PC-9 (cell line): ENCODE data around the gene SLC43A1. TPM values are rescaled to one million over a fixed set of nuclear protein-coding genes. Genes with fewer than 3 reads are reported as not detected.

Experiments used
- BruUV-seq: library from RNA; stranded (reverse); fragments of 400-500 nt; replicated peaks from 2 replicates; lab custom pipeline; 2021; lab: Mats Ljungman, UMichigan
- CTCF ChIA-PET: fragments of 300-600 bp; sonication (Branson Sonifier 250); formaldehyde crosslinking; loops from one replicate; lab custom pipeline; 2022; ENCODE audit warnings: antibody characterized with exemption; lab: Charles Lee
- POLR2A ChIA-PET: fragments of 300-600 bp; sonication (Branson Sonifier 250); formaldehyde crosslinking; loops from one replicate; lab custom pipeline; 2022; ENCODE audit warnings: antibody characterized with exemption; ENCODE audit not compliant: unreplicated experiment; lab: Charles Lee
- DNase-seq, 2 experiments: peaks; one replicate each; pipeline versions ENCODE4 v3.0.0 to v3.0.0-alpha.2; 2015 to 2022; ENCODE audit warnings: mixed read lengths in 1 of 2
- H2AFZ ChIP-seq: fragments of 200-600 bp; sonication (generic); 2 replicates; pipeline ENCODE4 v1.8.1; 2017; ENCODE audit warnings: antibody characterized with exemption
- H3F3A ChIP-seq: fragments of 200-600 bp; sonication (generic); 2 replicates; pipeline ENCODE4 v1.8.1; 2017; ENCODE audit warnings: antibody characterized with exemption, mild to moderate bottlenecking, low read depth; ENCODE audit not compliant: insufficient read depth
- H3K27ac ChIP-seq: fragments of 200-600 bp; sonication (generic); 2 replicates; pipeline ENCODE4 v1.6.1; 2016; ENCODE audit warnings: mixed run types
- H3K27me3 ChIP-seq: fragments of 200-600 bp; sonication (generic); 2 replicates; pipeline ENCODE4 v1.6.1; 2016; ENCODE audit warnings: low read depth, mixed run types; ENCODE audit not compliant: insufficient read depth
- H3K36me3 ChIP-seq: fragments of 200-600 bp; sonication (generic); 2 replicates; pipeline ENCODE4 v1.6.1; 2016; ENCODE audit warnings: low read depth, mixed run types
- H3K4me1 ChIP-seq: fragments of 200-600 bp; sonication (generic); replicated peaks from 2 replicates; pipeline ENCODE4 v1.6.1; 2016; ENCODE audit warnings: mixed run types; ENCODE audit not compliant: insufficient read depth
- H3K4me2 ChIP-seq: fragments of 200-600 bp; sonication (generic); 2 replicates; pipeline ENCODE4 v1.6.1; 2017; ENCODE audit warnings: mixed run types
- H3K4me3 ChIP-seq: fragments of 200-600 bp; sonication (generic); 2 replicates; pipeline ENCODE4 v1.6.1; 2016; ENCODE audit warnings: mixed run types
- H3K79me2 ChIP-seq: fragments of 200-600 bp; sonication (generic); 2 replicates; pipeline ENCODE4 v1.6.1; 2017; ENCODE audit warnings: low read depth, mixed run types
- H3K9me2 ChIP-seq: fragments of 200-600 bp; sonication (generic); 2 replicates; pipeline ENCODE4 v1.8.1; 2017; ENCODE audit warnings: mild to moderate bottlenecking; ENCODE audit not compliant: insufficient read depth
- H3K9me3 ChIP-seq: fragments of 200-600 bp; sonication (generic); 2 replicates; pipeline ENCODE4 v1.8.1; 2016; ENCODE audit warnings: low read depth; ENCODE audit not compliant: insufficient read depth
- H4K20me1 ChIP-seq: fragments of 200-600 bp; sonication (generic); 2 replicates; pipeline ENCODE4 v1.8.1; 2017; ENCODE audit not compliant: insufficient read depth
- EZH2 ChIP-seq: fragments of 200-600 bp; sonication (generic); IDR thresholded peaks from 2 replicates; pipeline ENCODE4 v1.8.0; 2017; ENCODE audit warnings: antibody characterized with exemption, low read depth
- intact Hi-C: fragments of 100-400 bp; cut with micrococcal nuclease; formaldehyde crosslinking; loops from one replicate; pipeline ENCODE4 v1.10.0; 2022; ENCODE audit not compliant: unreplicated experiment
- total RNA-seq: library from RNA; stranded (reverse); gene quantifications from 2 replicates; pipeline ENCODE4 v1.2.3, GENCODE V29; 2021
- TF ChIP-seq, protein P1 (sequence below): fragments of 200-600 bp; sonication (generic); conservative IDR thresholded peaks from 2 replicates; pipeline ENCODE4 v1.6.1; 2017; ENCODE audit warnings: mixed run types, antibody characterized with exemption, mild to moderate bottlenecking, moderate library complexity

SLC43A1 gene
- total RNA-seq, 1 experiment from 2014 or later, result 4.0 TPM

DNA sequence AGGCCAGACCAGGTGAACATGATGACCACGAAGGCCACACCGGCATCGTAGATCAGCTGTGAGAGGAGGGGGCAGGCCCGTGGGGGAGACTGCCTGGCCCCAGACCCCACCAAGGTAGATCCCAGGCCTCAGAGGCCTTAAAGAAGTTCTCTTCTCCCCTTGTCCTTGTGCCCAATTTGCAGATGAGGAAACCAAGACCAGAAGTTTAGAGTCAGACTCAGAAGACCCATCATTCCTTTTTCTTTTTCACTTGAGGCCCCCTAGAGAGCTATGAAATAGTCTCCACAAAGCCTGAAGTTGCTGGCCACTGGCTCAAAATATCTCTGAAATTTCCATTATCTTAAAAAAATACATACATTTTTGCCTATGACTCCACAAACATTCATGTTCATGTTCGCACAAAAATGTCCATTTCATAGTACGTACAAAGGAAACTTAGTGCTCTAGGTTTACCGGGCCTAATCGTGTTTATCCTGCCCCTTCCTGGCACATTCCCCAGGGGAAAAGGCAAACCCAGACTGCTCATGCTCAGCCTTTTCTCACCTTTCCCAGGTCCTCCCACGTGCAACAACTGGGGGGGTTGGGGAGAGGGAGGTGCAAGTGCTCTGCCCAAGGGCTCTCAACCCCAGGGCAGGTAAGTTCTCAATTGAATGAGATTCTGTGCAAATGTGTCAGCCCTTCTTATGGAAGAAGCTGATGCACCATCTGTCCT lies 19.2 kb downstream of the SLC43A1 start:
- Histone ChIP-seq H3K27ac (no peak overlapping the region), H2AFZ (no peak overlapping the region), H3K9me3 (no peaks in the 10 kb centered on the region), H3K4me3 (no peak overlapping the region), H3K9me2 (no peaks in the 10 kb centered on the region), H4K20me1 (no peaks in the 10 kb centered on the region), H3K4me2 (no peak overlapping the region), H3K36me3 (no peaks in the 10 kb centered on the region), H3K79me2 (no peaks in the 10 kb centered on the region), H3K4me1 (peaks cover 49% of the 10 kb centered on the region), H3K27me3 (no peaks in the 10 kb centered on the region), H3F3A (peaks cover 5% of the 10 kb centered on the region; the same call in 1 of the 2 replicates)
- ChIA-PET CTCF (no interaction called here), POLR2A (interaction anchor here (0.5 kb wide), 1 partner anchor 71 kb away, joined by 4 read pairs; the partner anchor contains the start of gene UBE2L6)
- no TSS peak for BruUV-seq
- no peak for TF ChIP-seq EZH2
- TF ChIP-seq, protein P1, sequence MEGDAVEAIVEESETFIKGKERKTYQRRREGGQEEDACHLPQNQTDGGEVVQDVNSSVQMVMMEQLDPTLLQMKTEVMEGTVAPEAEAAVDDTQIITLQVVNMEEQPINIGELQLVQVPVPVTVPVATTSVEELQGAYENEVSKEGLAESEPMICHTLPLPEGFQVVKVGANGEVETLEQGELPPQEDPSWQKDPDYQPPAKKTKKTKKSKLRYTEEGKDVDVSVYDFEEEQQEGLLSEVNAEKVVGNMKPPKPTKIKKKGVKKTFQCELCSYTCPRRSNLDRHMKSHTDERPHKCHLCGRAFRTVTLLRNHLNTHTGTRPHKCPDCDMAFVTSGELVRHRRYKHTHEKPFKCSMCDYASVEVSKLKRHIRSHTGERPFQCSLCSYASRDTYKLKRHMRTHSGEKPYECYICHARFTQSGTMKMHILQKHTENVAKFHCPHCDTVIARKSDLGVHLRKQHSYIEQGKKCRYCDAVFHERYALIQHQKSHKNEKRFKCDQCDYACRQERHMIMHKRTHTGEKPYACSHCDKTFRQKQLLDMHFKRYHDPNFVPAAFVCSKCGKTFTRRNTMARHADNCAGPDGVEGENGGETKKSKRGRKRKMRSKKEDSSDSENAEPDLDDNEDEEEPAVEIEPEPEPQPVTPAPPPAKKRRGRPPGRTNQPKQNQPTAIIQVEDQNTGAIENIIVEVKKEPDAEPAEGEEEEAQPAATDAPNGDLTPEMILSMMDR, result no peak
- intact Hi-C loops, result no loop called here
- no peak for DNase-seq

DNA sequence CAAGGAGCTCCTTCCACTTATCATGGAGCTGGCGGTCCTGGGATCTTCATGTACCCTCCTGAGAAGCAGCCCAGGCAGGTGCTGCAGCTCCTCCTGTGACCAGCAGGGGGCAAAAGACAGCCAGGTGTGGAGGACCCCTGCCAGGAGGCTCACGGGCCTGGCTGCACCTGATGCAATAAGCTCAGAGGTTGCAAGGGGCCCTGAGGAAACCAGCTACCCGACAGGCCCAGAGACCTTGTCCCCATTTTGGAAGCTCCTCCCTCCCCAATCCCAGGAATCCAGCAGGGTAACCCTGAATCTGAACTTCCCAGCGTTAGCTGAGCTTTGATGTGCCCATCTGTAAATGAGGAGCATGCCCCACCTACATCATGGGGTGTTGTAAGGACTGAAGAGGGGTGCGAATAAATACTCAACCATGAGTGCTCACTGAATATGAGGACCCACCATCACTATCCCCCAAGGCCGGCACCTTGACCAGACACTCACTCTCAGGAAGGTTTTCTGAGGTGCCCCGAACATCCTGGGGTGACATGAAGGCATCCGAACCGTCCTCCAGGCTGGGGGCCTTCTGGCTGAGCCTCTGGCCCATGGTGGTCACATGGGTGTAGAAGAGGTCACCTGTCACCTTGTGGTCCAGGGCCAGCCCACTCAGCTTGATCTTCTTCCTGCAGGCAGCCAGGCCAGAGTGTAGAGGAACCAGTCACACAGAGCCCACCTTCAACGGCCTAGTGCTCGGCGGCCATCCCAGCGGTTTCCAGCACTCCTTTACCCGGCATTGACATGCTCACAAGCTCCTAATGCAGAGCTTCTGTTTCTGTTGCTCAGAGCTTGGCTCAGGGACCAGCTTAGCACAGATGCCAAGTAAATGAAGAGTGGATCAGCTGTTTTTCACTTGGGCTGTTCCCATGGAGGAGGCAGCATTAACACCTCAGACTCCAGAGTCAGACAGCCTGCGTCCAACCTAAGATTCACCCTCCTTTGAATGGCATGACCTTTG lies 21.7 kb downstream of the SLC43A1 start:
- H2AFZ ChIP-seq, result peak overlapping the region; percentile 67
- H3K9me3 ChIP-seq, result no peaks in the 10 kb centered on the region
- no peaks in the 10 kb centered on the region for H3K27me3 ChIP-seq
- H3K4me1 ChIP-seq, result peaks cover 30% of the 10 kb centered on the region
- no peaks in the 10 kb centered on the region for H4K20me1 ChIP-seq
- H3K27ac ChIP-seq, result peak overlapping the region; percentile 79
- H3K4me2 ChIP-seq, result peak overlapping the region; percentile 41
- H3K4me3 ChIP-seq, result no peak overlapping the region
- TSS peak; percentile 97 for BruUV-seq
- 0 out of 2 replicates have a peak, but pooled peaks cover 5% of the 10 kb centered on the region for H3F3A ChIP-seq
- ChIA-PET CTCF (interaction anchor here (0.5 to 2.7 kb wide), 22 partner anchors 8 to 1648 kb away, joined by 3 to 48 read pairs (median 6); partner anchors contain the start of genes RTN4RL2, SLC43A3, TIMM10 and UBE2L6), POLR2A (interaction anchor here (0.6 kb wide), 1 partner anchor 147 kb away, joined by 3 read pairs; no protein-coding TSS in a partner anchor)
- no peaks in the 10 kb centered on the region for H3K79me2 ChIP-seq
- intact Hi-C loops, result loop anchor here (1.0 to 5.0 kb wide), 4 partner anchors 33 to 147 kb away; partner anchors contain the start of gene SLC43A3
- no peaks in the 10 kb centered on the region for H3K9me2 ChIP-seq
- H3K36me3 ChIP-seq, result no peaks in the 10 kb centered on the region
- peak; percentile 76 to 84 for DNase-seq
- no peak for TF ChIP-seq EZH2
- TF ChIP-seq, protein P1, result peak; percentile 99
